Heart right ventricle (tissue), 16 donors: ENCODE data around the gene SH3BP4. TPM values are rescaled to one million over a fixed set of nuclear protein-coding genes. Genes with fewer than 3 reads are reported as not detected.

Source experiments
- ATAC-seq, 8 donors: fragments of 200-7000 bp; cut with Tn5 transposase; one replicate each; pipeline ENCODE4 v1.9.1; 2020; ENCODE audit warnings: mild to moderate bottlenecking in 8 of 8, moderate library complexity in 8 of 8, moderate number of reproducible peaks in 1 of 8
- DNase-seq, 2 donors: peaks; one replicate each; pipeline ENCODE4 v3.0.0-alpha.2; 2020
- H3K27ac ChIP-seq, 10 donors: fragments of 200-600 bp; sonication (generic) in 2 of 10; one replicate each; pipeline versions ENCODE4 v1.5.0 to v1.8.0; 2020 to 2022; ENCODE audit warnings: mild to moderate bottlenecking in 3 of 10
- H3K27me3 ChIP-seq, 7 donors: fragments of 200-600 bp; one replicate each; pipeline ENCODE4 v1.8.0; 2021 to 2022; ENCODE audit warnings: mild to moderate bottlenecking in 2 of 7
- H3K36me3 ChIP-seq, 9 donors: fragments of 200-600 bp; sonication (generic) in 1 of 9; one replicate each; pipeline versions ENCODE4 v1.5.0 to v1.8.0; 2020 to 2022; ENCODE audit warnings: mild to moderate bottlenecking in 2 of 9
- H3K4me1 ChIP-seq, 9 donors: fragments of 200-600 bp; sonication (generic) in 1 of 9; one replicate each; pipeline versions ENCODE4 v1.5.0 to v1.8.0; 2020 to 2022; ENCODE audit warnings: mild to moderate bottlenecking in 4 of 9
- H3K4me3 ChIP-seq, 10 donors: fragments of 200-600 bp; sonication (generic) in 2 of 10; one replicate each; pipeline versions ENCODE4 v1.5.0 to v1.8.0; 2020 to 2022; ENCODE audit warnings: mild to moderate bottlenecking in 7 of 10, moderate library complexity in 2 of 10
- H3K9me3 ChIP-seq, 11 donors: fragments of 200-600 bp in 10 of 11; sonication (generic) in 2 of 11; one replicate each; pipeline versions ENCODE4 v1.5.0 to v1.8.0; 2013 to 2022; ENCODE audit warnings: mild to moderate bottlenecking in 2 of 11, control low read depth in 1 of 11, moderate library complexity in 1 of 11
- CTCF ChIP-seq, 9 donors: fragments of 200-600 bp; sonication (generic) in 2 of 9; IDR thresholded peaks; one replicate each; pipeline versions ENCODE4 v1.5.0 to v1.8.0; 2021 to 2022; ENCODE audit warnings: antibody characterized with exemption in 9 of 9, mild to moderate bottlenecking in 5 of 9, moderate library complexity in 1 of 9
- WGBS, 2 donors: extraction: QIAGEN DNeasy Blood & Tissue Kit; methylation state at CpG; one replicate each; pipeline ENCODE4 v1.1.7; 2013; ENCODE audit warnings: inconsistent platforms in 1 of 2; 5-methylcytosine and 5-hydroxymethylcytosine counted together
- intact Hi-C, 10 donors: fragments of 100-400 bp; cut with DNase I; formaldehyde crosslinking; loops; one replicate each; pipeline versions ENCODE4 v1.11.1 to v1.14.2; 2022
- polyA plus RNA-seq, 2 donors: library from polyadenylated mRNA; stranded (reverse); fragments of 200-250 nt; gene quantifications; one replicate each; pipeline ENCODE4 v1.2.3, GENCODE V29; 2013
- total RNA-seq, 10 donors: library from RNA; stranded (reverse); fragmentation: NEBNext Ultra II Directional in 3 of 10; extraction: Animal tissue kit (Norgen Biotek cat#: 25700) in 3 of 10; gene quantifications; one replicate each; pipeline versions ENCODE4 v1.2.1 to v1.2.4, GENCODE V29; 2021 to 2023
- donor health status: Arrhythmogenic right ventricular cardiomyopathy.
- donor health status: ischemic (EF 13 %, LVEDD 7.1; RV severe dilation, severe dysfunction).
- donor health status: healthy with polysubstance abuse.
- donor health status: DM: no; HTN: yes; CAD: no.
- donor health status: DM: no; HTN: no; CAD: no.
- donor health status: ischemic (EF 25% LVEDD 6.9; RV normal size, moderate dysfunction).
- donor health status: ischemic (EF 25% LVEDD 5.7; RV mildly dilated, moderate dysfunction).
- donor health status: healthy.
- donor health status: DM: yes; HTN: yes; CAD: no.
- donor health status: Ischemic cardiomyopathy.
- donor health status: ischemic (EF 35%, LVEDD 5.7; RV mildly dilated, moderate dysfunction).
- donor health status: nonischemic (EF 11% LVEDD 7.7; RV severe dilation, severe dysfunction).
- donor health status: DM: yes; HTN: yes; CAD: no.
- donor health status: PGD.
- donor health status: ischemic (EF 29% LVEDD 5.4; RV normal size, mild dysfunction).
- donor health status: nonischemic (EF 23%, LVEDD 6.1; RV moderate dilation, normal function).

SH3BP4 gene
- total and polyA plus RNA-seq, 12 donors: 6.3 to 15.3 (median 10.8) TPM

GRCh38 chr2:234961784-234962183, 10.0 kb downstream of the SH3BP4 start:
- DNase-seq (no peak), ATAC-seq (no peak)
- peak overlapping the region in 5 of 10 donors; percentile 32 to 82 (median 69) for H3K27ac ChIP-seq
- TF ChIP-seq CTCF (IDR thresholded peaks at IDR 0.05): no peak
- no peaks in the 10 kb centered on the region for H3K9me3 ChIP-seq
- 92% methylated on average over 2 of the region's 2 CpGs for WGBS, 2 donors
- intact Hi-C loops: no loop called here
- H3K36me3 ChIP-seq: no peaks in the 10 kb centered on the region
- H3K4me3 ChIP-seq: no peak overlapping the region
- no peaks in the 10 kb centered on the region for H3K27me3 ChIP-seq
- H3K4me1 ChIP-seq: peaks cover 0 to 68% (median 18%) of the 10 kb centered on the region in 9 donors

- DNase-seq: no peak
Measured at GRCh38 chr2:234963773-234964615, 12.2 kb downstream of the SH3BP4 start.

GRCh38 chr2:234964631-234965461, 13.0 kb downstream of the SH3BP4 start:
- H3K36me3 ChIP-seq: no peaks in the 10 kb centered on the region
- no peak for TF ChIP-seq CTCF (IDR thresholded peaks at IDR 0.05)
- H3K27me3 ChIP-seq: no peaks in the 10 kb centered on the region
- 73 to 79% methylated on average over 18 of the region's 18 CpGs for WGBS, 2 donors
- H3K9me3 ChIP-seq: no peaks in the 10 kb centered on the region
- peaks cover 0 to 68% (median 12%) of the 10 kb centered on the region in 9 donors for H3K4me1 ChIP-seq
- ATAC-seq: no peak
- H3K27ac ChIP-seq: no peak overlapping the region
- intact Hi-C loops: no loop called here
- DNase-seq: no peak
- H3K4me3 ChIP-seq: no peak overlapping the region

More at GRCh38 chr2:234963773-234964615, 12.2 kb downstream of the SH3BP4 start:
- intact Hi-C loops: no loop called here
- ATAC-seq: peak in 1 of 8 donors; percentile 26
- H3K27me3 ChIP-seq: no peaks in the 10 kb centered on the region
- H3K36me3 ChIP-seq: no peaks in the 10 kb centered on the region
- H3K27ac ChIP-seq: no peak overlapping the region
- TF ChIP-seq CTCF (IDR thresholded peaks at IDR 0.05): no peak
- H3K4me1 ChIP-seq: peaks cover 0 to 68% (median 11%) of the 10 kb centered on the region in 9 donors
- H3K9me3 ChIP-seq: no peaks in the 10 kb centered on the region
- no peak overlapping the region for H3K4me3 ChIP-seq
- WGBS, 2 donors: 83 to 85% methylated on average over 11 of the region's 11 CpGs

DNA sequence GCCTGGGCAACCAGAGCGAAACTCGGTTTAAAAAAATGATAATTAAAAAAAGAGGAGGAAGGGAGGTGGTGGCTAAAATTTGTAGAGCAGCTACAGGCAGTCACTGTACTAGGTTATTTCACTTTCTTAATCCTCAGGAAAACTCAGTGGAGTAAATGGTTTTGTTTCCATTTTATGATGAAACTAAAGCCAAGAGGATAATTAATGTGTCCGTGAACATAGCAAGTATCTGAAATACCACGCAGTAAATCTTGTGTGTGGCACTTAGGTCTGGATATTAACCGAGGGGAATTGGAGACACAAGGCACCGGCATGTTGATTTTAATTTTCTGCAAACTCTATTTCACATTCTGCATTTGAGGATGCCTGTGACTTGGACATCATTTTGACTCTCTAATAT, 14.5 kb downstream of the SH3BP4 start:
- Histone ChIP-seq H3K4me1 (peaks cover 0 to 59% (median 11%) of the 10 kb centered on the region in 9 donors), H3K27me3 (no peaks in the 10 kb centered on the region), H3K4me3 (no peak overlapping the region), H3K27ac (no peak overlapping the region), H3K9me3 (no peaks in the 10 kb centered on the region), H3K36me3 (no peaks in the 10 kb centered on the region)
- intact Hi-C loops: no loop called here
- no peak for DNase-seq
- no peak for ATAC-seq
- 95% methylated on average over 6 of the region's 6 CpGs for WGBS, 2 donors
- no peak for TF ChIP-seq CTCF (IDR thresholded peaks at IDR 0.05)
